ENCODE results near the gene BCAS3. TPM values are rescaled to one million over a fixed set of nuclear protein-coding genes. Genes with fewer than 3 reads are reported as not detected.

Gene BCAS3
- total RNA-seq, 2 donors from 2014 or later = 28.0 to 37.7 TPM

- no peaks in the 10 kb centered on the region for H3K36me3 ChIP-seq (ENCODE audit: control insufficient read depth, insufficient read depth, low read length)
- TF ChIP-seq CTCF (conservative IDR thresholded peaks at IDR 0.05) = no peak
- H3K4me3 ChIP-seq (ENCODE audit: low read length) = no peak overlapping the region
- 90 to 93% methylated on average over 3 to 4 of the region's 4 CpGs for WGBS, 2 experiments (ENCODE audit: insufficient coverage in 1 of 2, insufficient read length in 1 of 2)
- H3K4me1 ChIP-seq (ENCODE audit: control insufficient read depth, insufficient read depth, low read length) = peaks cover 15% of the 10 kb centered on the region
- H3K9me3 Mint-ChIP-seq = no peaks in the 10 kb centered on the region
- no peak overlapping the region for H3K27ac ChIP-seq (ENCODE audit: low read depth, low read length)
- peaks cover 65% of the 10 kb centered on the region for H3K27me3 ChIP-seq (ENCODE audit: control insufficient read depth, insufficient read depth, low read length, poor library complexity, severe bottlenecking)
- H3K27me3 Mint-ChIP-seq (ENCODE audit: insufficient read depth) = peaks cover 66% of the 10 kb centered on the region
- no peaks in the 10 kb centered on the region for H3K36me3 Mint-ChIP-seq (ENCODE audit: low read depth)
- no peak overlapping the region for H3K4me3 Mint-ChIP-seq
- no peak for DNase-seq
- peaks cover 41% of the 10 kb centered on the region for H3K4me1 Mint-ChIP-seq
- no peaks in the 10 kb centered on the region for H3K9me3 ChIP-seq (ENCODE audit: control insufficient read depth, low read length)
- no peak overlapping the region for H3K9ac ChIP-seq (ENCODE audit: extremely low read depth, low read length, poor library complexity, severe bottlenecking)
- no peak overlapping the region for H3K27ac Mint-ChIP-seq
These were observed 553.5 kb downstream of the BCAS3 start for GRCh38 chr17:61230972-61231820.

DNA sequence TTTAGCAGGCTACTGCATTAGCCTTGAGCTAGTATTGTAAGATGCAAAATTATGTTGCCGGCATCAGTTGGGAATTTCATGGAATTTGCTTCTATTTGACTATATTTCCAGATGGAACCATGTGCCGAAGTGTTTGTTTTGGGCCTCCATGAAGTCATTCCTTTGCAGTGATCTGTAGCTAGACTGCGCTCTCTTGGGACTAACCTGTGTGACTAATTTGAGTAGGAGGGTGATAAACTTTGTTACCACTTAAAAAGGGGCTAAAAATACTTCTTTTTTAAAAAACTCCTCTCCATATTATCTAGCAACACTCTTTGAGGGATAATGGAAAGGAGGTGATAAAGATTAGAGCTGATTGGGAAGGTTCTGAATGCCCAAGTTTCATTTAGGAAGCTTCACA lies 555.2 kb downstream of the BCAS3 start:
- Mint-ChIP-seq H3K36me3 (ENCODE audit: low read depth) (peaks cover 3% of the 10 kb centered on the region), H3K27me3 (ENCODE audit: insufficient read depth) (peaks cover 60% of the 10 kb centered on the region), H3K4me3 (no peak overlapping the region), H3K27ac (no peak overlapping the region), H3K9me3 (no peaks in the 10 kb centered on the region), H3K4me1 (peaks cover 38% of the 10 kb centered on the region)
- Histone ChIP-seq H3K27ac (ENCODE audit: low read depth, low read length) (no peak overlapping the region), H3K4me3 (ENCODE audit: low read length) (no peak overlapping the region), H3K9ac (ENCODE audit: extremely low read depth, low read length, poor library complexity, severe bottlenecking) (no peak overlapping the region), H3K36me3 (ENCODE audit: control insufficient read depth, insufficient read depth, low read length) (no peaks in the 10 kb centered on the region), H3K9me3 (ENCODE audit: control insufficient read depth, low read length) (peaks cover 6% of the 10 kb centered on the region), H3K4me1 (ENCODE audit: control insufficient read depth, insufficient read depth, low read length) (peaks cover 15% of the 10 kb centered on the region), H3K27me3 (ENCODE audit: control insufficient read depth, insufficient read depth, low read length, poor library complexity, severe bottlenecking) (peaks cover 49% of the 10 kb centered on the region)
- no peak for TF ChIP-seq CTCF (conservative IDR thresholded peaks at IDR 0.05)
- DNase-seq = no peak
- WGBS, 2 experiments (ENCODE audit: insufficient coverage in 1 of 2, insufficient read length in 1 of 2) = 95 to 96% methylated on average over 2 to 3 of the region's 3 CpGs

DNA sequence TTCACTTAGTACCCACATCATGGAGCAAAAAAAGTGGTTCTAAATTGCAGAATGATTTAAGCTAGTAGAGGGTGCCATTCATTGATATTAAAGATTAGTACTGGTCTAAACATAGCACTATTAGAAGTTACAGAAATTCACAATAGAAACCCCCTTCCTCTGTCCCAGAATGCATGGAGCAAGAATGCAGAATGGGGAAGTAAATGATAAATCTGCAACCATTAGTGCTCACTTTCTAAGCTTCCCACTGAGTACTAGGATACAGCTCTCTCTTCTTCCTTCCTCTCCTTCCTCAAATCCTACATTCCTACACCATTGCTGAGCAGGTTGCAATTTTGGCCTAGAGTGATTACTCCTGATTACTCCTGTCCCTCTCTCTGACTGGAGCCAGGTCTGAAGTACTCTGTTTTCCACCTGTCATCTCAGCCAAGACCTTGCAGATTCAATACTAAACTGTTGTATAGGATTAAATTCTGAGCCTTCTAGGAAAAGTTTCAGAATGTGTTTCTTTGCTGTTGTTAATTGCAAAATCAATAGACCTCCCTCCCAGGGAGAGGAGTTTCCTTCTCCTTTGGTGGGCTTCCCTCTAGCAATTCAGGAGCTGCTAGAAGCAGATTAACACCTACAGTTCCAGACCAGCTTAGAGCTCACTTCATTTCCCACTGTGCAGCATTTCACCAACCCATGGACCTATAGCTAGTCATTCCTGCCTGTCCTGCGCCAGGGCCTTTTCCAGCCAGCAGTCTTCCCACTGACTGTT lies 556.5 kb downstream of the BCAS3 start:
- H3K4me3 Mint-ChIP-seq = no peak overlapping the region

More for the DNA sequence above, 556.5 kb downstream of the BCAS3 start:
- Mint-ChIP-seq H3K27me3 (ENCODE audit: insufficient read depth) (peaks cover 48% of the 10 kb centered on the region), H3K36me3 (ENCODE audit: low read depth) (peaks cover 3% of the 10 kb centered on the region), H3K9me3 (no peaks in the 10 kb centered on the region), H3K4me1 (peaks cover 38% of the 10 kb centered on the region), H3K27ac (no peak overlapping the region)
- DNase-seq = peak; percentile 72
- Histone ChIP-seq H3K36me3 (ENCODE audit: control insufficient read depth, insufficient read depth, low read length) (no peaks in the 10 kb centered on the region), H3K9me3 (ENCODE audit: control insufficient read depth, low read length) (peaks cover 6% of the 10 kb centered on the region), H3K27ac (ENCODE audit: low read depth, low read length) (no peak overlapping the region), H3K9ac (ENCODE audit: extremely low read depth, low read length, poor library complexity, severe bottlenecking) (no peak overlapping the region), H3K27me3 (ENCODE audit: control insufficient read depth, insufficient read depth, low read length, poor library complexity, severe bottlenecking) (peaks cover 36% of the 10 kb centered on the region), H3K4me1 (ENCODE audit: control insufficient read depth, insufficient read depth, low read length) (peaks cover 15% of the 10 kb centered on the region), H3K4me3 (ENCODE audit: low read length) (no peak overlapping the region)
- no peak for TF ChIP-seq CTCF (conservative IDR thresholded peaks at IDR 0.05)
- 81 to 86% methylated on average over 1 of the region's 1 CpG for WGBS, 2 experiments (ENCODE audit: insufficient coverage in 1 of 2, insufficient read length in 1 of 2)
